SK-N-SH (cell line): ENCODE results near the gene CELSR1. TPM values are rescaled to one million over a fixed set of nuclear protein-coding genes. Genes with fewer than 3 reads are reported as not detected.
"Not testable (repeated sequence)": the region's sequence is repeated elsewhere in the genome, so short reads cannot be mapped to it uniquely, and the experiment has no call there.

Experiments
- CTCF ChIA-PET: fragments of 300-600, 350-600 bp; formaldehyde crosslinking; extraction: SDS; loops from one replicate; lab custom pipeline; 2021; lab: Yijun Ruan, JAX
- POLR2A ChIA-PET: fragments of 350-600 bp; sonication (Branson Sonifier 250); formaldehyde crosslinking; extraction: SDS; loops from one replicate; lab custom pipeline; 2020; ENCODE audit warnings: antibody characterized with exemption, inconsistent platforms; lab: Yijun Ruan, JAX
- DNase-seq: peaks from one replicate; pipeline ENCODE4 v3.0.0; 2012
- H2AFZ ChIP-seq: fragments of 200-600 bp; sonication (generic); 2 replicates; pipeline ENCODE4 v1.8.1; 2016; ENCODE audit warnings: antibody characterized with exemption, mild to moderate bottlenecking, low read depth
- H3F3A ChIP-seq: fragments of 200-600 bp; sonication (generic); replicated peaks from 2 replicates; pipeline ENCODE3; 2016; ENCODE audit warnings: antibody characterized with exemption, mild to moderate bottlenecking; ENCODE audit not compliant: insufficient read depth
- H3K27ac ChIP-seq, 2 experiments: fragments of 200-500 bp in 1 of 2; fragments of 200-600 bp in 1 of 2; sonication (Bioruptor generic) in 1 of 2; sonication (generic), shearing (Covaris generic) in 1 of 2; 2 replicates each; pipeline versions ENCODE4 v1.5.1 to v1.6.1; 2014 to 2016; ENCODE audit warnings: low read depth in 2 of 2, inconsistent platforms in 1 of 2, low read length in 1 of 2, mild to moderate bottlenecking in 1 of 2, mixed read lengths in 1 of 2
- H3K27me3 ChIP-seq: fragments of 200-600 bp; sonication (generic), shearing (Covaris generic); 2 replicates; pipeline ENCODE4 v1.6.1; 2016; ENCODE audit warnings: mixed run types; ENCODE audit not compliant: insufficient read depth
- H3K36me3 ChIP-seq, 2 experiments: fragments of 200-500 bp in 1 of 2; fragments of 200-600 bp in 1 of 2; sonication (Bioruptor generic) in 1 of 2; sonication (generic) in 1 of 2; replicated peaks in 1 of 2; 2 replicates each; pipeline versions ENCODE3 to v1.5.1; 2014 to 2016; ENCODE audit warnings: low read length in 1 of 2, mild to moderate bottlenecking in 1 of 2; ENCODE audit not compliant: insufficient read depth in 2 of 2, control insufficient read depth in 1 of 2
- H3K4me1 ChIP-seq, 2 experiments: fragments of 200-500 bp in 1 of 2; fragments of 200-600 bp in 1 of 2; sonication (Bioruptor generic) in 1 of 2; sonication (generic), shearing (Covaris generic) in 1 of 2; 2 replicates each; pipeline versions ENCODE4 v1.5.1 to v1.6.1; 2014 to 2016; ENCODE audit warnings: low read depth in 1 of 2, low read length in 1 of 2, mixed run types in 1 of 2; ENCODE audit not compliant: insufficient read depth in 2 of 2, control insufficient read depth in 1 of 2
- H3K4me2 ChIP-seq: fragments of 200-600 bp; sonication (generic), shearing (Covaris generic); 2 replicates; pipeline ENCODE4 v1.6.1; 2017; ENCODE audit warnings: mixed run types
- H3K4me3 ChIP-seq, 2 experiments: fragments of 200-500 bp in 1 of 2; fragments of 200-600 bp in 1 of 2; sonication (Bioruptor generic) in 1 of 2; sonication (generic), shearing (Covaris generic) in 1 of 2; 2 replicates each; pipeline versions ENCODE4 v1.5.1 to v1.8.1; 2014 to 2016; ENCODE audit warnings: low read depth in 2 of 2, inconsistent platforms in 1 of 2, low read length in 1 of 2, mild to moderate bottlenecking in 1 of 2, mixed read lengths in 1 of 2, moderate library complexity in 1 of 2
- H3K79me2 ChIP-seq: fragments of 200-600 bp; sonication (generic); 2 replicates; pipeline ENCODE4 v1.8.1; 2017; ENCODE audit warnings: mild to moderate bottlenecking; ENCODE audit not compliant: insufficient read depth
- H3K9ac ChIP-seq: fragments of 200-600 bp; sonication (generic); 2 replicates; pipeline ENCODE4 v1.6.1; 2017; ENCODE audit warnings: mixed run types
- H3K9me2 ChIP-seq: fragments of 200-600 bp; sonication (generic); 2 replicates; pipeline ENCODE4 v1.6.1; 2017; ENCODE audit warnings: mixed run types
- H3K9me3 ChIP-seq: fragments of 200-600 bp; sonication (generic); 2 replicates; pipeline ENCODE4 v1.6.1; 2017; ENCODE audit warnings: mixed run types, mild to moderate bottlenecking, moderate library complexity
- H4K20me1 ChIP-seq: fragments of 200-600 bp; sonication (generic); 2 replicates; pipeline ENCODE4 v1.6.1; 2017; ENCODE audit warnings: mild to moderate bottlenecking, mixed run types; ENCODE audit not compliant: insufficient read depth
- FOSL2 ChIP-seq: IDR thresholded peaks from 2 replicates; pipeline ENCODE4 v1.4.0; 2012; ENCODE audit warnings: low read depth, mild to moderate bottlenecking, moderate library complexity, borderline replicate concordance
- FOXJ3 ChIP-seq: sonication (generic); formaldehyde crosslinking; IDR thresholded peaks from 2 replicates; pipeline ENCODE4 v1.5.1; 2020; ENCODE audit warnings: mild to moderate bottlenecking, missing genetic modification reagents
- FOXM1 ChIP-seq: IDR thresholded peaks from 2 replicates; pipeline ENCODE4 v1.4.0; 2012; ENCODE audit warnings: low read depth, mild to moderate bottlenecking
- NRF1 ChIP-seq: IDR thresholded peaks from 2 replicates; pipeline ENCODE4 v1.6.1; 2012; ENCODE audit warnings: low read depth, mild to moderate bottlenecking, low read length
- POLR2AphosphoS5 ChIP-seq: IDR thresholded peaks from 2 replicates; pipeline ENCODE4 v1.6.1; 2012; ENCODE audit warnings: low read depth, low read length
- RAD21 ChIP-seq: IDR thresholded peaks from 2 replicates; pipeline ENCODE4 v1.6.1; 2012; ENCODE audit warnings: mild to moderate bottlenecking, low read length
- SMC3 ChIP-seq: IDR thresholded peaks from 2 replicates; pipeline ENCODE4 v1.6.1; 2012; ENCODE audit warnings: low read depth, low read length, improper control_type of control experiment
- WGBS: methylation state at CpG from one replicate; pipeline ENCODE4 v1.1.6; 2017; ENCODE audit warnings: low lambda C conversion rate; 5-methylcytosine and 5-hydroxymethylcytosine counted together
- polyA plus RNA-seq, 3 experiments: library from polyadenylated mRNA; depleted of rRNA; stranded (reverse); fragments of >200 nt; gene quantifications; 2 replicates each; pipeline ENCODE4 v1.2.3, GENCODE V29; 2012
- TF ChIP-seq, protein P1 (sequence below): IDR thresholded peaks from 2 replicates; pipeline ENCODE4 v1.4.0; 2012; ENCODE audit warnings: low read depth, borderline replicate concordance

CELSR1 gene
- polyA plus RNA-seq, 1 of the 3 experiments (the other 2 are of a cell fraction): 5.0 TPM

DNA sequence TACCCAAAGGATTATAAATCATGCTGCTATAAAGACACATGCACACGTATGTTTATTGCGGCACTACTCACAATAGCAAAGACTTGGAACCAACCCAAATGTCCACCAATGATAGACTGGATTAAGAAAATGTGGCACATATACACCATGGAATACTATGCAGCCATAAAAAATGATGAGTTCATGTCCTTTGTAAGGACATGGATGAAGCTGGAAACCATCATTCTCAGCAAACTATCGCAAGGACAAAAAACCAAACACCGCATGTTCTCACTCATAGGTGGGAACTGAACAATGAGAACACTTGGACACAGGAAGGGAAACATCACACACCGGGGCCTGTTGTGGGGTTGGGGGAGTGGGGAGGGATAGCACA is 21.3 kb downstream of the CELSR1 start:
- CTCF ChIA-PET, DNase-seq, H3K4me3 ChIP-seq, H2AFZ ChIP-seq, H3F3A ChIP-seq, H3K9me3 ChIP-seq, POLR2A ChIA-PET, H3K9me2 ChIP-seq, H3K27me3 ChIP-seq, H3K36me3 ChIP-seq, H3K79me2 ChIP-seq, H3K9ac ChIP-seq, H4K20me1 ChIP-seq, H3K27ac ChIP-seq, H3K4me2 ChIP-seq: not testable (repeated sequence)
- 100% methylated on average over 3 of the region's 5 CpGs for WGBS
- H3K4me1 ChIP-seq: peaks cover 0 to 13% of the 10 kb centered on the region in 2 experiments; a peak in 2 of 4 replicates

DNA sequence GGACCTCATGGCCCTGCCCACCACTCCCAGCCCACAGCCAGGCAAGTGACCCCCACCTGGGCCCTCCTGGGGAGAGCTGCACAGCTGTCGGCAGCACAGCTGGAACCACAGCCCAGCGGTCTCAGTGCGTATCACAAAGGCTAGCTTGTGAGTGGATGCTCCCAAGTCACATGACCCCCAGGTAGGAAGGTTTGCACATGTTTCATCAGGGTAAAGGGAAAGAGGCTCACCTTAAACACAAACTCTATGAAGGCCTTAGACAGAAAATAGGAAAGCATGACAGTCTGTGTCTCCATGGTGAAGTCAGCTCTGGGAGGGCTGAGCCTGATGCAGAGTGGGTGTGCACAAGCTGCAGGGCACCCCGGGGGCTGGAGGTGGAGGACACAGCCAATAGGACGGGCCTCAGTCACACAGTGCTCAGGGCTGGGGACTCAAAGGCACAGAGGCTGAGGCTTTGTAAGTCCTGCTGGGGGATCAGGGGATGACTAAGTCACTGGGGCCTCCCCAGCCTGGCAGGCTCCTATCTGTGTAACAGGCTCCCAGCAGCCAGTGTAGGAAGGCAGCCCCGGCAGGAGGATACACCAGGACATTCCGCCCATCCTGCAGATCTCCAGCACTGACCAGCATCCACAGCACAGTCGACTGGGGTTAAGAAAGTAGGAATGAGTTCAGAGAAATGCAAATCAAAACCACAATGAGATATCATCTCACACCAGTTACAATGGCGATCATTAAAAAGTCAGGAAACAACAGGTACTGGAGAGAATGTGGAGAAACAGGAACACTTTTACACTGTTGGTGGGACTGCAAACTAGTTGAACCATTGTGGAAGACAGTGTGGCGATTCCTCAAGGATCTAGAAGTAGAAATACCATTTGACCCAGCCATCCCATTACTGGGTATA is 22.0 kb downstream of the CELSR1 start:
- TF ChIP-seq, protein P1, sequence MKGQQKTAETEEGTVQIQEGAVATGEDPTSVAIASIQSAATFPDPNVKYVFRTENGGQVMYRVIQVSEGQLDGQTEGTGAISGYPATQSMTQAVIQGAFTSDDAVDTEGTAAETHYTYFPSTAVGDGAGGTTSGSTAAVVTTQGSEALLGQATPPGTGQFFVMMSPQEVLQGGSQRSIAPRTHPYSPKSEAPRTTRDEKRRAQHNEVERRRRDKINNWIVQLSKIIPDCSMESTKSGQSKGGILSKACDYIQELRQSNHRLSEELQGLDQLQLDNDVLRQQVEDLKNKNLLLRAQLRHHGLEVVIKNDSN: peak; percentile 15; the same call in 1 of the 2 replicates
- TF ChIP-seq RAD21 (no peak), SMC3 (no peak), NRF1 (no peak), FOXM1 (no peak), POLR2AphosphoS5 (no peak), FOXJ3 (CRISPR knock-in tag) (no peak)
- TF ChIP-seq, all 33 proteins: peak for 1
- Histone ChIP-seq H3K4me1 (peaks cover 0 to 13% of the 10 kb centered on the region in 2 experiments; a peak in 2 of 4 replicates), H3K9me3 (no peaks in the 10 kb centered on the region), H3K36me3 (no peaks in the 10 kb centered on the region), H3K9me2 (no peaks in the 10 kb centered on the region), H3K9ac (no peak overlapping the region), H3K4me3 (no peak overlapping the region), H3F3A (no peaks in the 10 kb centered on the region), H2AFZ (no peak overlapping the region), H4K20me1 (no peaks in the 10 kb centered on the region), H3K79me2 (no peaks in the 10 kb centered on the region), H3K27ac (no peak overlapping the region), H3K4me2 (peak overlapping the region; percentile 51; the same call in 1 of the 2 replicates), H3K27me3 (no peaks in the 10 kb centered on the region)
- ChIA-PET POLR2A (no interaction called here), CTCF (interaction anchor here (1.4 kb wide), 1 partner anchor 26 kb away, joined by 4 read pairs; no protein-coding TSS in a partner anchor)
- DNase-seq: peak; percentile 32
- WGBS: 83% methylated on average over 10 of the region's 10 CpGs

DNA sequence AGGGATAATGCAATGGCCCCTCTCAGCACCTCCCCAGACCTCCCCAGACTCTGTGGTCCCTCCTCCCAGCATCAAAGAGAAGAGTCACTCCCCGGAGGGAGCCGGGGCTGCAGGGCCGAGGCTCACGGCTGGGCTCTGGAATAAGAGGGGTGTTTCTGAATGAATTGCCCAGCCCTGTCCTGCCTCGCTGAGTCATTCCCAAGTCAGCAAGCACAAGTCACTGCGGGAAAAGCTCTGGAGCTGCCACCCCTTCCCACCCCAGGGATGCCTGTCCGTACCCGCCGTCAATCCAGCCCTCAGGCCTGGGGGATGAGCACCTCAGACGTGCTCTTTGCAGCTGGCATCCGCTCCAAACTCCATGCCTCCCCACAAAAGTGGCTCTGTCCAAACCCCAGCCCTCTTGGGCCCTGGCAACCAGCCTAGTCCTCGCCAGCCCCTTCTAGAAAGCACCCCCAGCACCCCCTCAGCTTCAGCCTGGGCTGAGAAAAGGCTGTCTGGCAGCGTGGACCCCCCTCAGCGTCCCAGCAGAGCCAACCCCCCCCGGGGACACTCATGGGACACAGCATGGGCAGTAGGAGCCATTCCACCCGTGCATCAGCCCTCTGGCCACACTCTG is 22.7 kb downstream of the CELSR1 start:
- Histone ChIP-seq H3K4me3 (no peak overlapping the region), H3K27me3 (no peaks in the 10 kb centered on the region), H3K27ac (no peak overlapping the region), H3K9me3 (no peaks in the 10 kb centered on the region), H3K79me2 (no peaks in the 10 kb centered on the region), H2AFZ (peak overlapping the region; percentile 58; the same call in 1 of the 2 replicates), H3K36me3 (no peaks in the 10 kb centered on the region), H3K9me2 (no peaks in the 10 kb centered on the region), H3K4me1 (peaks cover 0 to 13% of the 10 kb centered on the region in 2 experiments; a peak in 2 of 4 replicates), H3K4me2 (peak overlapping the region; percentile 51; the same call in 1 of the 2 replicates), H3K9ac (no peak overlapping the region), H4K20me1 (no peaks in the 10 kb centered on the region)
- ChIA-PET POLR2A (no interaction called here), CTCF (interaction anchor here (1.4 kb wide), 1 partner anchor 27 kb away, joined by 4 read pairs; no protein-coding TSS in a partner anchor)
- no peak for DNase-seq
- 28% methylated on average over 4 of the region's 16 CpGs for WGBS
- TF ChIP-seq POLR2AphosphoS5 (no peak), FOSL2 (peak; percentile 70)
- TF ChIP-seq, all 33 proteins: peak for 1
- H3F3A ChIP-seq: no peaks in the 10 kb centered on the region
